GM12801 (cell line): ENCODE data around the gene ANKRD53.

Experiments
- TF ChIP-seq, protein P1 (sequence below): IDR thresholded peaks from one replicate; pipeline ENCODE4 v1.5.1; 2011; ENCODE audit warnings: control low read depth; ENCODE audit not compliant: insufficient read length; ENCODE audit errors: extremely low read depth

The ANKRD53 gene

GRCh38 chr2:71000780-71001591, 22.6 kb downstream of the ANKRD53 start:
- TF ChIP-seq, protein P1, sequence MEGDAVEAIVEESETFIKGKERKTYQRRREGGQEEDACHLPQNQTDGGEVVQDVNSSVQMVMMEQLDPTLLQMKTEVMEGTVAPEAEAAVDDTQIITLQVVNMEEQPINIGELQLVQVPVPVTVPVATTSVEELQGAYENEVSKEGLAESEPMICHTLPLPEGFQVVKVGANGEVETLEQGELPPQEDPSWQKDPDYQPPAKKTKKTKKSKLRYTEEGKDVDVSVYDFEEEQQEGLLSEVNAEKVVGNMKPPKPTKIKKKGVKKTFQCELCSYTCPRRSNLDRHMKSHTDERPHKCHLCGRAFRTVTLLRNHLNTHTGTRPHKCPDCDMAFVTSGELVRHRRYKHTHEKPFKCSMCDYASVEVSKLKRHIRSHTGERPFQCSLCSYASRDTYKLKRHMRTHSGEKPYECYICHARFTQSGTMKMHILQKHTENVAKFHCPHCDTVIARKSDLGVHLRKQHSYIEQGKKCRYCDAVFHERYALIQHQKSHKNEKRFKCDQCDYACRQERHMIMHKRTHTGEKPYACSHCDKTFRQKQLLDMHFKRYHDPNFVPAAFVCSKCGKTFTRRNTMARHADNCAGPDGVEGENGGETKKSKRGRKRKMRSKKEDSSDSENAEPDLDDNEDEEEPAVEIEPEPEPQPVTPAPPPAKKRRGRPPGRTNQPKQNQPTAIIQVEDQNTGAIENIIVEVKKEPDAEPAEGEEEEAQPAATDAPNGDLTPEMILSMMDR: peak; percentile 31

DNA sequence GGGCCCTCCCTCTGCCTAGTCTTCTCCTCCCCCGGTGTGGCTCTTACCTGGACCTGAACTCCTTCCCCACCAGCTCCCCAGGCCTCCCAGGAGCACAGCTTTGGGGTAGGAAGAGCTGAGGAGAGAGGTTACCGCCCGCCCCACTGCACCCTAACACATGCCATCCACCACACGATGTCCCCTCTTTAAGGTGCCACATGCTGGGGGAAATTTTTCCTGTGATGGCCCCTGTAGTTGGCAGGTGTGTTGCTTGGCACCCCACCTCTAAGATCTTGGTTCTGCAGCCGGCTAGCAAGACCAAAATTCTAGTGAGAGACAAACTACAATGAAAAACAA, 23.1 kb downstream of the ANKRD53 start:
- TF ChIP-seq, protein P1: no peak

DNA sequence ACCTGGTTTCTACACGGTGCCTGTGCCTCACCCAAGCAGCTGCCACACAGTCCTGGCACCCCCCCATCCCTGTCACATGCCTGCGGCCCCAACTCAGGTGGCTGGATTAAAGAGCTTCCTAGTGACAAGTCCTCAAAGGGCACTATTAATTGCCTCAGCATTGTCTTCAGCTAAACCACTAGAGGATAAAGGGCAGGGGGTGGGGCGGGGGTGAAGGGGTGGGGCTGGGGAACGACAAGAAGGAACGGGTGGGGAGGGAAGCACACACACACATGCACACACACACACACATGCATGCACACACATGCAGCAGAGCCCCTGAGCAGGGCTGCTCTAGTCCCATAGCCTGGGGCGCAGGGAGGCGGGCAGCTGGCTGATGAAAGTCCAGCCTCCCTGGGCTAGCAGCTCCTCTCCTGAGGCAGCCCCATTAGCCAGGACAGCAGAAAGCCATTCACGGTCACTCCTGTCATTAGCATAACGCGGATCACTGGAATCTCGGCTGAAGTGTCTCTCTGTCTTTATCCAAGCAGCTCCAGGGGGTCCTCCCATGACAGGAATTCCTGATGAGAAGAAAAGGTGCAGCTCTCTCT, 23.6 kb downstream of the ANKRD53 start:
- TF ChIP-seq, protein P1: no peak

GRCh38 chr2:71003396-71003795, 25.0 kb downstream of the ANKRD53 start:
- TF ChIP-seq, protein P1: no peak

- TF ChIP-seq, protein P1: no peak
Observed at GRCh38 chr2:71003966-71004755, 25.7 kb downstream of the ANKRD53 start.

- TF ChIP-seq, protein P1: no peak
Observed at GRCh38 chr2:71004857-71005256, 26.4 kb downstream of the ANKRD53 start.
